LNCaP clone FGC (cell line): Measurements from ENCODE around the gene FBXL22.

Source experiments
- DNase-seq: peaks from one replicate; pipeline ENCODE4 v3.0.0-alpha.2; 2011; ENCODE audit warnings: low read depth
- H3K4me3 ChIP-seq: 2 replicates; pipeline ENCODE4 v1.5.1; 2011; ENCODE audit warnings: mild to moderate bottlenecking, low read depth, low read length, control low read depth
- CTCF ChIP-seq: IDR thresholded peaks from 2 replicates; pipeline ENCODE4 v1.5.1; 2012; ENCODE audit warnings: mild to moderate bottlenecking; ENCODE audit not compliant: control insufficient read depth, insufficient read depth; ENCODE audit errors: extremely low read depth

FBXL22 gene

GRCh38 chr15:63556736-63557135, 40.5 kb upstream of the FBXL22 start:
- no peak for TF ChIP-seq CTCF
- no peak for DNase-seq
- H3K4me3 ChIP-seq: no peak overlapping the region

GRCh38 chr15:63559753-63560152, 37.4 kb upstream of the FBXL22 start:
- TF ChIP-seq CTCF: no peak
- H3K4me3 ChIP-seq: no peak overlapping the region
- no peak for DNase-seq

- H3K4me3 ChIP-seq: no peak overlapping the region
- TF ChIP-seq CTCF: no peak
- no peak for DNase-seq
These were observed 36.3 kb upstream of the FBXL22 start for GRCh38 chr15:63560741-63561448.

GRCh38 chr15:63564093-63564492, 33.1 kb upstream of the FBXL22 start:
- TF ChIP-seq CTCF: no peak
- H3K4me3 ChIP-seq: no peak overlapping the region
- DNase-seq: no peak

- no peak for TF ChIP-seq CTCF
- no peak overlapping the region for H3K4me3 ChIP-seq
- no peak for DNase-seq
These were observed 31.5 kb upstream of the FBXL22 start for GRCh38 chr15:63565536-63566186.

GRCh38 chr15:63572749-63573464, 24.3 kb upstream of the FBXL22 start:
- TF ChIP-seq CTCF: no peak
- DNase-seq: no peak
- no peak overlapping the region for H3K4me3 ChIP-seq

GRCh38 chr15:63573533-63573932, 23.7 kb upstream of the FBXL22 start:
- no peak overlapping the region for H3K4me3 ChIP-seq
- TF ChIP-seq CTCF: no peak
- DNase-seq: no peak
